Right lobe of liver (tissue), 6 donors: ENCODE data around the gene C2CD2L. TPM values are rescaled to one million over a fixed set of nuclear protein-coding genes. Genes with fewer than 3 reads are reported as not detected.

ENCODE experiments used
- ATAC-seq, 4 donors: fragments of 200-7000 bp; cut with Tn5 transposase; one replicate each; pipeline ENCODE4 v1.9.1; 2020; ENCODE audit warnings: mild to moderate bottlenecking in 4 of 4, moderate library complexity in 4 of 4
- DNase-seq, 3 donors: peaks; one replicate each; pipeline ENCODE4 v3.0.0-alpha.2; 2020
- H3K27ac ChIP-seq, 3 donors: fragments of 200-600 bp; one replicate each; pipeline ENCODE4 v1.8.0; 2022
- H3K27me3 ChIP-seq, 2 donors: fragments of 200-600 bp; one replicate each; pipeline ENCODE4 v1.8.0; 2022
- H3K36me3 ChIP-seq, 4 donors: fragments of 200-600 bp; sonication (generic) in 1 of 4; one replicate each; pipeline versions ENCODE4 v1.5.1 to v1.8.0; 2017 to 2022; ENCODE audit warnings: control low read depth in 1 of 4
- H3K4me1 ChIP-seq, 4 donors: fragments of 200-600 bp; sonication (generic) in 1 of 4; one replicate each; pipeline versions ENCODE4 v1.5.1 to v1.8.0; 2017 to 2022; ENCODE audit warnings: control low read depth in 1 of 4
- H3K4me3 ChIP-seq, 3 donors: fragments of 200-600 bp; one replicate each; pipeline ENCODE4 v1.8.0; 2022
- H3K9me3 ChIP-seq, 4 donors: fragments of 200-600 bp; sonication (generic) in 1 of 4; one replicate each; pipeline versions ENCODE4 v1.5.1 to v1.8.0; 2017 to 2022; ENCODE audit warnings: control low read depth in 1 of 4
- CTCF ChIP-seq, 4 donors: fragments of 200-600 bp in 3 of 4; fragments of 450-650 bp in 1 of 4; IDR thresholded peaks; one replicate each; pipeline versions ENCODE4 v1.5.1 to v1.8.0; 2016 to 2022; ENCODE audit warnings: antibody characterized with exemption in 4 of 4, mild to moderate bottlenecking in 2 of 4
- POLR2A ChIP-seq: fragments of 450-650 bp; IDR thresholded peaks from one replicate; pipeline ENCODE4 v1.6.1; 2017; ENCODE audit warnings: antibody characterized with exemption, mild to moderate bottlenecking
- WGBS: methylation state at CpG from one replicate; pipeline ENCODE4 v1.1.6; 2018; ENCODE audit warnings: low coverage, low lambda C conversion rate; ENCODE audit not compliant: insufficient coverage; ENCODE audit errors: missing lambda C conversion rate; 5-methylcytosine and 5-hydroxymethylcytosine counted together
- intact Hi-C, 2 donors: fragments of 100-400 bp; cut with DNase I; formaldehyde crosslinking; loops; one replicate each; pipeline versions ENCODE4 v1.11.2 to v1.14.1; 2022
- total RNA-seq, 6 experiments: library from RNA; depleted of rRNA in 2 of 6; stranded (reverse); fragments of >200 nt in 2 of 6; fragmentation: NEBNext Ultra II Directional in 3 of 6; extraction: Animal tissue kit (Norgen Biotek cat#: 25700) in 3 of 6; gene quantifications; one replicate each; pipeline versions ENCODE4 v1.1.0 to v1.2.4, GENCODE V29; 2016 to 2023
- donor health status: DM: no; HTN: yes; CAD: no.
- donor health status: DM: no; HTN: no; CAD: no.
- donor health status: DM: no; HTN: no; CAD: no.
- donor health status: DM: no; HTN: yes; CAD: no.
- donor health status: DM: no; HTN: yes; CAD: no.

The C2CD2L gene
- total RNA-seq, 6 experiments from 2014 or later, result 5.4 to 9.7 (median 6.5) TPM

- intact Hi-C loops, result no loop called here
- 51% methylated on average over 7 of the region's 12 CpGs for WGBS
- peaks cover 0 to 19% (median 7%) of the 10 kb centered on the region in 4 donors for H3K4me1 ChIP-seq
- ATAC-seq (no peak), DNase-seq (no peak)
- H3K27ac ChIP-seq, result peak overlapping the region; percentile 67 to 88 (median 87)
- H3K36me3 ChIP-seq, result peaks cover 0 to 17% (median 8%) of the 10 kb centered on the region in 4 donors
- no peaks in the 10 kb centered on the region for H3K9me3 ChIP-seq
- H3K4me3 ChIP-seq, result peak overlapping the region in 1 of 3 donors; percentile 56
- H3K27me3 ChIP-seq, result no peaks in the 10 kb centered on the region
- TF ChIP-seq POLR2A, result no peak
- TF ChIP-seq CTCF (IDR thresholded peaks at IDR 0.05), result no peak
Measured at GRCh38 chr11:119092880-119093842, 14.0 kb upstream of the C2CD2L start.

- Histone ChIP-seq H3K27ac (peak overlapping the region; percentile 67 to 88 (median 87)), H3K4me1 (peaks cover 0 to 19% (median 7%) of the 10 kb centered on the region in 4 donors), H3K4me3 (peak overlapping the region; percentile 56 to 79 (median 70)), H3K36me3 (peaks cover 0 to 21% (median 9%) of the 10 kb centered on the region in 4 donors), H3K27me3 (no peaks in the 10 kb centered on the region), H3K9me3 (no peaks in the 10 kb centered on the region)
- intact Hi-C loops, result no loop called here
- ATAC-seq, result peak; percentile 3 to 14 (median 10)
- TF ChIP-seq CTCF (IDR thresholded peaks at IDR 0.05), result no peak
- no peak for TF ChIP-seq POLR2A
- DNase-seq, result peak in 1 of 3 donors; percentile 57
- WGBS, result 3% methylated on average over 14 of the region's 81 CpGs
Measured at GRCh38 chr11:119093942-119094815, 13.0 kb upstream of the C2CD2L start.

GRCh38 chr11:119094816-119095065 lies 12.4 kb upstream of the C2CD2L start:
- peak; percentile 86 to 90 (median 88) for DNase-seq
- Histone ChIP-seq H3K4me1 (peaks cover 0 to 19% (median 7%) of the 10 kb centered on the region in 4 donors), H3K36me3 (peaks cover 0 to 21% (median 9%) of the 10 kb centered on the region in 4 donors), H3K9me3 (no peaks in the 10 kb centered on the region), H3K27ac (peak overlapping the region; percentile 67 to 88 (median 87)), H3K27me3 (no peaks in the 10 kb centered on the region), H3K4me3 (peak overlapping the region; percentile 56 to 79 (median 70))
- ATAC-seq, result peak; percentile 73 to 87 (median 80)
- WGBS, result 0% methylated on average over 5 of the region's 19 CpGs
- intact Hi-C loops, result no loop called here
- TF ChIP-seq POLR2A, result no peak
- TF ChIP-seq CTCF (IDR thresholded peaks at IDR 0.05), result peak; percentile 64 to 73 (median 66)

- DNase-seq (peak; percentile 98 to 100 (median 99)), ATAC-seq (peak; percentile 89 to 94 (median 92))
- Histone ChIP-seq H3K27me3 (no peaks in the 10 kb centered on the region), H3K4me3 (peak overlapping the region; percentile 56 to 79 (median 70)), H3K4me1 (peaks cover 0 to 19% (median 7%) of the 10 kb centered on the region in 4 donors), H3K9me3 (no peaks in the 10 kb centered on the region), H3K27ac (peak overlapping the region; percentile 67 to 88 (median 87)), H3K36me3 (peaks cover 0 to 21% (median 9%) of the 10 kb centered on the region in 4 donors)
- intact Hi-C loops, result no loop called here
- 0% methylated on average over 31 of the region's 79 CpGs for WGBS
- peak; percentile 99 for TF ChIP-seq POLR2A
- peak in 2 of 4 donors; percentile 4 to 26 for TF ChIP-seq CTCF (IDR thresholded peaks at IDR 0.05)
Measured at GRCh38 chr11:119095066-119095880, 11.9 kb upstream of the C2CD2L start.
